WTC11 (cell line): ENCODE results near the gene CHMP1A.

Experiments used
- AR ChIP-seq: fragments of 250-450 bp; sonication (Bioruptor Pico); IDR thresholded peaks from 2 replicates; pipeline ENCODE4 v1.9.0; 2021; ENCODE audit warnings: mild to moderate bottlenecking
- ARID4B ChIP-seq: sonication (generic); formaldehyde crosslinking; IDR thresholded peaks from 2 replicates; pipeline ENCODE4 v1.8.0; 2023; ENCODE audit warnings: missing genetic modification reagents, mild to moderate bottlenecking, borderline replicate concordance
- ATF3 ChIP-seq: sonication (generic); formaldehyde crosslinking; conservative IDR thresholded peaks from 2 replicates; pipeline ENCODE4 v1.8.1; 2022; ENCODE audit warnings: mild to moderate bottlenecking, missing genetic modification reagents
- CTCF ChIP-seq: fragments of 200-600 bp; IDR thresholded peaks from 2 replicates; pipeline ENCODE4 v1.8.0; 2022; ENCODE audit warnings: antibody characterized with exemption
- NFYB ChIP-seq: sonication (generic); formaldehyde crosslinking; conservative IDR thresholded peaks from 2 replicates; pipeline ENCODE4 v1.8.0; 2022; ENCODE audit warnings: low read depth, missing genetic modification reagents
- NR2C2 ChIP-seq: sonication (generic); formaldehyde crosslinking; IDR thresholded peaks from 2 replicates; pipeline ENCODE4 v1.8.0; 2022; ENCODE audit warnings: mild to moderate bottlenecking, missing genetic modification reagents
- RELA ChIP-seq: sonication (generic); formaldehyde crosslinking; IDR thresholded peaks from 2 replicates; pipeline ENCODE4 v1.8.1; 2022; ENCODE audit warnings: missing genetic modification reagents, mild to moderate bottlenecking, borderline replicate concordance
- TEAD1 ChIP-seq: sonication (generic); formaldehyde crosslinking; IDR thresholded peaks from 2 replicates; pipeline ENCODE4 v1.8.0; 2022; ENCODE audit warnings: mild to moderate bottlenecking, missing genetic modification reagents
- USF1 ChIP-seq: sonication (generic); formaldehyde crosslinking; IDR thresholded peaks from 2 replicates; pipeline ENCODE4 v1.8.0; 2022; ENCODE audit warnings: mild to moderate bottlenecking, missing genetic modification reagents
- ZNF138 ChIP-seq: sonication (generic); formaldehyde crosslinking; conservative IDR thresholded peaks from 2 replicates; pipeline ENCODE4 v1.8.1; 2022; ENCODE audit warnings: mild to moderate bottlenecking, moderate library complexity, missing genetic modification reagents
- ZNF396 ChIP-seq: fragments of 250-450 bp; sonication (Bioruptor Pico); IDR thresholded peaks from 2 replicates; pipeline ENCODE4 v1.8.0; 2021; ENCODE audit warnings: mild to moderate bottlenecking, moderate library complexity, borderline replicate concordance

GRCh38 chr16:89624777-89625761 is 32.4 kb downstream of the CHMP1A start:
- TF ChIP-seq CTCF: no peak
- no peak for TF ChIP-seq TEAD1 (CRISPR knock-in tag)
- no peak for TF ChIP-seq NFYB
- TF ChIP-seq AR (CRISPR knock-in tag): no peak
- TF ChIP-seq ARID4B (CRISPR knock-in tag): no peak
- no peak for TF ChIP-seq RELA (CRISPR knock-in tag)
- no peak for TF ChIP-seq ZNF396
- no peak for TF ChIP-seq USF1 (CRISPR knock-in tag)
- TF ChIP-seq NR2C2: no peak
- TF ChIP-seq ZNF138 (CRISPR knock-in tag): no peak
- no peak for TF ChIP-seq ATF3 (CRISPR knock-in tag)
